Breast epithelium (tissue), 4 donors: ENCODE measurements around the gene PDSS1. TPM values are rescaled to one million over a fixed set of nuclear protein-coding genes. Genes with fewer than 3 reads are reported as not detected.

ENCODE experiments used
- DNase-seq, 2 donors: peaks; one replicate each; pipeline ENCODE4 v3.0.0-alpha.2; 2019; ENCODE audit warnings: low spot score in 2 of 2
- H3K27ac ChIP-seq, 2 donors: fragments of 200-600 bp; sonication (generic) in 1 of 2; one replicate each; pipeline ENCODE4 v1.5.1; 2016 to 2019; ENCODE audit warnings: mild to moderate bottlenecking in 1 of 2
- H3K27me3 ChIP-seq, 2 donors: fragments of 200-600 bp; sonication (generic) in 1 of 2; one replicate each; pipeline versions ENCODE4 v1.5.1 to v1.6.0; 2017 to 2019; ENCODE audit warnings: control low read depth in 1 of 2, mild to moderate bottlenecking in 1 of 2
- H3K36me3 ChIP-seq: fragments of 200-600 bp; one replicate; pipeline ENCODE4 v1.5.1; 2019
- H3K4me1 ChIP-seq, 2 donors: fragments of 200-600 bp; sonication (generic); one replicate each; pipeline ENCODE4 v1.5.1; 2016 to 2019; ENCODE audit warnings: control low read depth in 1 of 2
- H3K4me3 ChIP-seq, 3 donors: fragments of 200-600 bp; sonication (generic); 1 replicate in 2 of 3; 2 replicates in 1 of 3; pipeline ENCODE4 v1.5.1; 2016 to 2019; ENCODE audit warnings: mild to moderate bottlenecking in 3 of 3, moderate library complexity in 2 of 3
- H3K9me3 ChIP-seq, 2 donors: fragments of 200-600 bp; sonication (generic) in 1 of 2; one replicate each; pipeline ENCODE4 v1.5.1; 2016 to 2019; ENCODE audit warnings: control low read depth in 1 of 2
- POLR2A ChIP-seq: fragments of 450-650 bp; IDR thresholded peaks from one replicate; pipeline ENCODE4 v1.6.1; 2016; ENCODE audit warnings: antibody characterized with exemption, mild to moderate bottlenecking, moderate library complexity
- POLR2AphosphoS5 ChIP-seq, 3 donors: sonication (generic); formaldehyde crosslinking; IDR thresholded peaks; one replicate each; pipeline ENCODE4 v1.6.1; 2017; ENCODE audit warnings: antibody characterized with exemption in 3 of 3
- intact Hi-C: fragments of 100-400 bp; cut with DNase I; formaldehyde crosslinking; loops from one replicate; pipeline ENCODE4 v1.15.1; 2023; ENCODE audit warnings: low total_unique reads
- total RNA-seq, 3 donors: library from RNA; depleted of rRNA; stranded (reverse); fragments of >200 nt; gene quantifications; one replicate each; pipeline ENCODE4 v1.1.0, GENCODE V29; 2016
- TF ChIP-seq, protein P1 (sequence below), 3 donors: fragments of 450-650 bp; IDR thresholded peaks; one replicate each; pipeline ENCODE4 v1.5.1; 2016 to 2017; ENCODE audit warnings: antibody characterized with exemption in 3 of 3, mild to moderate bottlenecking in 3 of 3, moderate library complexity in 3 of 3

Gene PDSS1
- total RNA-seq, 3 donors from 2014 or later = 2.7 to 8.2 (median 7.8) TPM

DNA sequence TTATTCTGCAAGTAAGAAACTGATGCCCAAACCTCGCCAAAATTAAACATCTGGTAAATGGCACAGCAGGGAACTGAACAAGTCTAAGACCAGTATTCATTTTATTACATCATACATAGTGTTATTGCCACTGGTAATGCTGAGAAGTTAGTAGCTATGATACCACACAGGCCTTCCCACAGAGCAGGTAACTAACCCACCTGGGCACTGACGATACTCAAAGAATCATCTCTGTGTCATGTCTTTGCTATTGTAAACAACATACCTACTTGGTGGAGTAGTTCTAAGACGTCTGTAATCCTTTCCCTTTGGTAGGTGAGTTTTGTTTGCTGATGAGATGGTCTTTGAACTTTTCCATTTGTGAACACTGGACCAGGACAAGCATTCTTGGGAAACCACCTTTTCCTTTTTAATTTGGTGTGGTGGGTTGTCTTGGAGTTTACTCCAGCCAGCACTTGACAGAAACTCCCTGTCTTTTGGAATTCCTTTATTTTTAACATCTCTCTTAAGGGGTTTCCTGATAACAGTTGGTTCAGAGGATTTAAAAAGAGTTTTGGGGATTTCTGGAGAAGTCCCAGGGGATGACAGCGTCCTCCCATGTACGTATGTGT lies 40.9 kb downstream of the PDSS1 start:
- H3K4me1 ChIP-seq = no peaks in the 10 kb centered on the region
- no peaks in the 10 kb centered on the region for H3K36me3 ChIP-seq
- no peak overlapping the region for H3K4me3 ChIP-seq
- H3K27ac ChIP-seq = peak overlapping the region; percentile 26 to 50
- intact Hi-C loops = no loop called here
- no peak for TF ChIP-seq POLR2A
- TF ChIP-seq, protein P1, sequence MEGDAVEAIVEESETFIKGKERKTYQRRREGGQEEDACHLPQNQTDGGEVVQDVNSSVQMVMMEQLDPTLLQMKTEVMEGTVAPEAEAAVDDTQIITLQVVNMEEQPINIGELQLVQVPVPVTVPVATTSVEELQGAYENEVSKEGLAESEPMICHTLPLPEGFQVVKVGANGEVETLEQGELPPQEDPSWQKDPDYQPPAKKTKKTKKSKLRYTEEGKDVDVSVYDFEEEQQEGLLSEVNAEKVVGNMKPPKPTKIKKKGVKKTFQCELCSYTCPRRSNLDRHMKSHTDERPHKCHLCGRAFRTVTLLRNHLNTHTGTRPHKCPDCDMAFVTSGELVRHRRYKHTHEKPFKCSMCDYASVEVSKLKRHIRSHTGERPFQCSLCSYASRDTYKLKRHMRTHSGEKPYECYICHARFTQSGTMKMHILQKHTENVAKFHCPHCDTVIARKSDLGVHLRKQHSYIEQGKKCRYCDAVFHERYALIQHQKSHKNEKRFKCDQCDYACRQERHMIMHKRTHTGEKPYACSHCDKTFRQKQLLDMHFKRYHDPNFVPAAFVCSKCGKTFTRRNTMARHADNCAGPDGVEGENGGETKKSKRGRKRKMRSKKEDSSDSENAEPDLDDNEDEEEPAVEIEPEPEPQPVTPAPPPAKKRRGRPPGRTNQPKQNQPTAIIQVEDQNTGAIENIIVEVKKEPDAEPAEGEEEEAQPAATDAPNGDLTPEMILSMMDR (IDR thresholded peaks at IDR 0.05) = no peak
- TF ChIP-seq POLR2AphosphoS5 (IDR thresholded peaks at IDR 0.05) = no peak
- H3K9me3 ChIP-seq = no peaks in the 10 kb centered on the region
- no peaks in the 10 kb centered on the region for H3K27me3 ChIP-seq
- DNase-seq = no peak

DNA sequence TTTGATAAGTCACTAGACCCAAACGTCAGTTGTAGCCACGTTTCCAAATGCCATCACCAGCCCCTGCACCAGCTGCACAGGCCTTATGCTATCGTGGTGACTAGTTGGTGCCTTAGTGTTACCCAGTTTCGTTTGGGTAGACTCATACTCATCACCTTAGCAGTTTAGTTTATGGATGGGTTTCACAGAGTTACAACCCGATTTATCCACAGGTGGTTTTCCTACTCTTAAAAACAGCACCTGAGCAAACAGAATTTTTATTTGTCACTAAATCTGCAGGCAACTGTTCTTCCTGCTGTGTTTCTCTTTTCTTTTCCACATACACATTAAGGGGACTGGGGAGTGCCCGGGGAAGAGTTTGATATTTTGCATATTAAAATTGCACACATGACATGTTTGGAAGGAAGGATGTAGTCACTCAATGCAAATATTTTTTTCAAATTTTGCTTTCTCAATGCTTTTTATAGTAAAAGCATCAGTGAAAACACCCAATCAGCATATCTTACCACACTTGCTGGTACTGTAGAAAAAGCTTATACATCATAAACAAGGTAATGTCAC lies 41.6 kb downstream of the PDSS1 start:
- Histone ChIP-seq H3K4me1 (no peaks in the 10 kb centered on the region), H3K4me3 (no peak overlapping the region), H3K27ac (no peak overlapping the region), H3K9me3 (no peaks in the 10 kb centered on the region), H3K27me3 (no peaks in the 10 kb centered on the region), H3K36me3 (no peaks in the 10 kb centered on the region)
- no peak for DNase-seq
- TF ChIP-seq, protein P1 (IDR thresholded peaks at IDR 0.05) = no peak
- TF ChIP-seq POLR2AphosphoS5 (IDR thresholded peaks at IDR 0.05) (no peak), POLR2A (no peak)
- intact Hi-C loops = no loop called here

- Histone ChIP-seq H3K9me3 (no peaks in the 10 kb centered on the region), H3K27me3 (no peaks in the 10 kb centered on the region), H3K4me1 (no peaks in the 10 kb centered on the region), H3K27ac (no peak overlapping the region), H3K36me3 (no peaks in the 10 kb centered on the region), H3K4me3 (no peak overlapping the region)
- TF ChIP-seq, protein P1 (IDR thresholded peaks at IDR 0.05) = no peak
- TF ChIP-seq POLR2A (no peak), POLR2AphosphoS5 (IDR thresholded peaks at IDR 0.05) (no peak)
- DNase-seq = no peak
- intact Hi-C loops = no loop called here
Measured at GRCh38 chr10:26741368-26741767, 43.9 kb downstream of the PDSS1 start.

- TF ChIP-seq POLR2A = no peak
- TF ChIP-seq, protein P1 (IDR thresholded peaks at IDR 0.05) = no peak
- no peak for TF ChIP-seq POLR2AphosphoS5 (IDR thresholded peaks at IDR 0.05)
- no peaks in the 10 kb centered on the region for H3K9me3 ChIP-seq
- DNase-seq = no peak
- H3K4me1 ChIP-seq = no peaks in the 10 kb centered on the region
- no peak overlapping the region for H3K27ac ChIP-seq
- no peaks in the 10 kb centered on the region for H3K27me3 ChIP-seq
- intact Hi-C loops = no loop called here
- H3K36me3 ChIP-seq = no peaks in the 10 kb centered on the region
- H3K4me3 ChIP-seq = no peak overlapping the region
Measured at GRCh38 chr10:26743091-26743490, 45.6 kb downstream of the PDSS1 start.

- no peak for DNase-seq
- Histone ChIP-seq H3K9me3 (no peaks in the 10 kb centered on the region), H3K4me3 (no peak overlapping the region), H3K27ac (no peak overlapping the region), H3K27me3 (no peaks in the 10 kb centered on the region), H3K4me1 (no peaks in the 10 kb centered on the region), H3K36me3 (no peaks in the 10 kb centered on the region)
- intact Hi-C loops = no loop called here
- no peak for TF ChIP-seq POLR2A
- no peak for TF ChIP-seq POLR2AphosphoS5 (IDR thresholded peaks at IDR 0.05)
- TF ChIP-seq, protein P1 (IDR thresholded peaks at IDR 0.05) = no peak
Measured at GRCh38 chr10:26743841-26744240, 46.3 kb downstream of the PDSS1 start.
